GM12878 (cell line): ENCODE results near the gene DSC2. TPM values are rescaled to one million over a fixed set of nuclear protein-coding genes. Genes with fewer than 3 reads are reported as not detected.
"Not testable (repeated sequence)": the region's sequence is repeated elsewhere in the genome, so short reads cannot be mapped to it uniquely, and the experiment has no call there.

Experiments
- ATAC-seq: fragments of 200-7000 bp; cut with Tn5 transposase; 3 replicates; pipeline ENCODE4 v1.9.1; 2020; ENCODE audit warnings: mild to moderate bottlenecking, moderate library complexity
- BruUV-seq: library from RNA; stranded (reverse); fragments of 400-500 nt; replicated peaks from 2 replicates; lab custom pipeline; 2021; lab: Mats Ljungman, UMichigan
- CTCF ChIA-PET: fragments of 300-600 bp; sonication (Branson Sonifier 250); formaldehyde crosslinking; extraction: SDS; loops from one replicate; lab custom pipeline; 2021; ENCODE audit warnings: inconsistent platforms; lab: Yijun Ruan, JAX
- POLR2A ChIA-PET: fragments of 350-600 bp; formaldehyde crosslinking; extraction: SDS; loops from one replicate; lab custom pipeline; 2021; ENCODE audit warnings: inconsistent platforms; lab: Charles Lee
- RAD21 ChIA-PET: fragments of 300-600 bp; sonication (Branson Sonifier 250); formaldehyde crosslinking; loops from one replicate; lab custom pipeline; 2023; ENCODE audit warnings: antibody characterized with exemption; ENCODE audit not compliant: unreplicated experiment; lab: Charles Lee
- SMC1A ChIA-PET: fragments of 300-600 bp; sonication (Branson Sonifier 250); formaldehyde crosslinking; loops from one replicate; lab custom pipeline; 2023; ENCODE audit not compliant: unreplicated experiment, uncharacterized antibody; lab: Charles Lee
- DNase-seq: peaks from one replicate; pipeline ENCODE4 v3.0.0-alpha.2; 2011; ENCODE audit warnings: low read depth, low spot score
- FAIRE-seq: peaks from 3 replicates; lab custom pipeline; 2011; peaks lifted over from hg19 to GRCh38; lab: Jason Lieb, UNC
- H2AFZ ChIP-seq: 2 replicates; pipeline ENCODE4 v1.6.0; 2011; ENCODE audit warnings: low read depth, low read length, control low read depth; ENCODE audit not compliant: control insufficient read depth
- H3K27ac ChIP-seq: 2 replicates; pipeline ENCODE4 v1.5.1; 2011; ENCODE audit warnings: control low read depth; ENCODE audit not compliant: control insufficient read depth, insufficient read depth
- H3K27me3 ChIP-seq, 2 experiments: replicated peaks in 1 of 2; 2 replicates each; pipeline versions ENCODE4 v1.6.0 to v1.6.1; 2011; ENCODE audit warnings: low read length in 1 of 2; ENCODE audit not compliant: control insufficient read depth in 2 of 2, insufficient read depth in 2 of 2
- H3K36me3 ChIP-seq, 2 experiments: 2 replicates each; pipeline ENCODE4 v1.5.1; 2011; ENCODE audit warnings: low read length in 1 of 2; ENCODE audit not compliant: control insufficient read depth in 2 of 2, insufficient read depth in 2 of 2
- H3K4me1 ChIP-seq: 2 replicates; pipeline ENCODE4 v1.6.1; 2011; ENCODE audit warnings: mild to moderate bottlenecking, low read length, moderate library complexity, mixed read lengths; ENCODE audit not compliant: control insufficient read depth, insufficient read depth
- H3K4me2 ChIP-seq: 2 replicates; pipeline ENCODE4 v1.6.0; 2011; ENCODE audit warnings: control low read depth; ENCODE audit not compliant: control insufficient read depth, insufficient read depth
- H3K4me3 ChIP-seq: fragments of 200-600 bp; sonication (generic); 2 replicates; pipeline ENCODE4 v1.5.1; 2016
- H3K79me2 ChIP-seq: 2 replicates; pipeline ENCODE4 v1.6.0; 2011; ENCODE audit warnings: low read length; ENCODE audit not compliant: control insufficient read depth, insufficient read depth
- H3K9ac ChIP-seq: 2 replicates; pipeline ENCODE4 v1.8.0; 2011; ENCODE audit warnings: low read length, control low read depth, mixed read lengths; ENCODE audit not compliant: control insufficient read depth, insufficient read depth
- H3K9me3 ChIP-seq: replicated peaks from 3 replicates; pipeline ENCODE4 v1.5.1; 2011; ENCODE audit warnings: mild to moderate bottlenecking, low read length; ENCODE audit not compliant: control insufficient read depth, insufficient read depth
- H4K20me1 ChIP-seq: 2 replicates; pipeline ENCODE4 v1.6.0; 2011; ENCODE audit not compliant: control insufficient read depth, insufficient read depth
- ATF2 ChIP-seq: IDR thresholded peaks from 2 replicates; pipeline ENCODE4 v1.6.1; 2012; ENCODE audit warnings: low read length, inconsistent platforms
- ETV6 ChIP-seq, 2 experiments: fragments of 450-650 bp in 1 of 2; IDR thresholded peaks in 1 of 2; conservative IDR thresholded peaks in 1 of 2; 2 replicates each; pipeline ENCODE4 v1.6.1; 2014; ENCODE audit warnings: antibody characterized with exemption in 1 of 2, borderline replicate concordance in 1 of 2, low read depth in 1 of 2, mild to moderate bottlenecking in 1 of 2, moderate library complexity in 1 of 2
- HDAC6 ChIP-seq: fragments of 200-600 bp; sonication (generic); IDR thresholded peaks from one replicate; pipeline ENCODE4 v1.8.0; 2017; ENCODE audit warnings: antibody characterized with exemption; ENCODE audit not compliant: unreplicated experiment
- KDM1A ChIP-seq: fragments of 200-600 bp; sonication (generic); IDR thresholded peaks from 2 replicates; pipeline ENCODE4 v1.6.1; 2016; ENCODE audit warnings: borderline replicate concordance
- NKRF ChIP-seq: fragments of 450-650 bp; conservative IDR thresholded peaks from 2 replicates; pipeline ENCODE4 v1.6.1; 2017; ENCODE audit warnings: mild to moderate bottlenecking, moderate library complexity
- RUNX3 ChIP-seq: IDR thresholded peaks from 2 replicates; pipeline ENCODE4 v1.6.1; 2012; ENCODE audit warnings: low read length, inconsistent platforms
- TARDBP ChIP-seq: IDR thresholded peaks from 2 replicates; pipeline ENCODE4 v1.6.1; 2016; ENCODE audit warnings: borderline replicate concordance
- USF1 ChIP-seq: IDR thresholded peaks from 2 replicates; pipeline ENCODE4 v1.6.1; 2011; ENCODE audit warnings: borderline replicate concordance, low read depth, mild to moderate bottlenecking, moderate library complexity, mixed read lengths, low read length; ENCODE audit not compliant: insufficient read depth; ENCODE audit errors: extremely low read length
- ZZZ3 ChIP-seq: IDR thresholded peaks from 2 replicates; pipeline ENCODE4 v1.6.1; 2011; ENCODE audit warnings: low read depth; ENCODE audit not compliant: control insufficient read depth, insufficient read length
- WGBS: methylation state at CpG from one replicate; pipeline ENCODE4 v1.1.6; 2016; ENCODE audit warnings: low lambda C conversion rate; ENCODE audit not compliant: insufficient replicate concordance, insufficient coverage; ENCODE audit errors: missing lambda C conversion rate; 5-methylcytosine and 5-hydroxymethylcytosine counted together
- in situ Hi-C: fragments of 300-500 bp; cut with MboI; formaldehyde crosslinking; loops from 9 replicates; pipeline ENCODE4 v1.14.3; 2018; ENCODE audit warnings: mixed read lengths
- intact Hi-C: fragments of 100-400 bp; cut with micrococcal nuclease; formaldehyde crosslinking; loops from one replicate; pipeline ENCODE4 v1.14.2; 2022; ENCODE audit not compliant: unreplicated experiment
- polyA plus RNA-seq, 11 experiments: library from polyadenylated mRNA; depleted of rRNA in 4 of 11; unstranded in 6 of 11; stranded (reverse) in 5 of 11; fragments of >200 nt; fragmentation: Nextera tagmentation in 4 of 11; fragmentation: Illumina TruSeq in 1 of 11; extraction: Ambion mirVana in 4 of 11; extraction: Trizol in 1 of 11; gene quantifications; 1 replicate in 1 of 11; 2 replicates in 10 of 11; pipeline versions ENCODE4 v1.2.1 to v1.2.3, GENCODE V29; 2011 to 2016; ENCODE audit warnings: inconsistent platforms in 2 of 11, missing spikeins in 2 of 11, low read depth in 1 of 11
- total RNA-seq, 4 experiments: library from RNA; depleted of rRNA in 3 of 4; stranded (reverse); fragments of >200 nt in 3 of 4; fragmentation: Illumina TruSeq in 1 of 4; extraction: Trizol in 1 of 4; gene quantifications; 2 replicates each; pipeline versions ENCODE4 v1.2.1 to v1.2.3, GENCODE V29; 2013 to 2021

The DSC2 gene
- total and polyA plus RNA-seq, 10 of the 15 experiments (the other 5 are each of a cell fraction or from before 2014, with no cell fraction given) = 1.2 to 4.9 (median 3.0) TPM; not detected in 1

- 17% methylated on average over 3 of the region's 3 CpGs for WGBS
- no peaks in the 10 kb centered on the region for H4K20me1 ChIP-seq
- H3K9ac ChIP-seq = no peak overlapping the region
- no peak overlapping the region for H3K4me3 ChIP-seq
- H3K9me3 ChIP-seq = no peaks in the 10 kb centered on the region
- POLR2A ChIA-PET = no interaction called here
- DNase-seq (no peak), ATAC-seq (no peak), FAIRE-seq (no peak)
- TF ChIP-seq ZZZ3 (no peak), RUNX3 (peak; percentile 26; the same call in 1 of the 2 replicates), ETV6 (conservative IDR thresholded peaks at IDR 0.05 in 1 of 2, IDR thresholded peaks at IDR 0.05 in 1 of 2; ENCODE audit: borderline replicate concordance in 1 of 2, low read depth in 1 of 2) (no peak), KDM1A (no peak), HDAC6 (no peak), NKRF (no peak), USF1 (no peak), TARDBP (no peak), ATF2 (no peak)
- no TSS peak for BruUV-seq
- no peaks in the 10 kb centered on the region for H3K4me1 ChIP-seq
- SMC1A ChIA-PET = no interaction called here
- intact Hi-C loops (no loop called here), in situ Hi-C loops (no loop called here)
- RAD21 ChIA-PET = no interaction called here
- no peak overlapping the region for H3K27ac ChIP-seq
- CTCF ChIA-PET = no interaction called here
- no peaks in the 10 kb centered on the region for H3K36me3 ChIP-seq
- H2AFZ ChIP-seq = no peak overlapping the region
- no peaks in the 10 kb centered on the region for H3K79me2 ChIP-seq
- H3K27me3 ChIP-seq = no peaks in the 10 kb centered on the region; a peak in 1 of 4 replicates
- no peak overlapping the region for H3K4me2 ChIP-seq
These were observed 86.3 kb downstream of the DSC2 start for GRCh38 chr18:31015715-31016434.

- H3K27me3 ChIP-seq, H4K20me1 ChIP-seq, H3K36me3 ChIP-seq, H3K79me2 ChIP-seq, H3K4me3 ChIP-seq, H3K9ac ChIP-seq, H3K9me3 ChIP-seq, DNase-seq, H3K4me1 ChIP-seq, H2AFZ ChIP-seq, CTCF ChIA-PET, POLR2A ChIA-PET, ATAC-seq, in situ Hi-C loops, H3K4me2 ChIP-seq, H3K27ac ChIP-seq, BruUV-seq, intact Hi-C loops, FAIRE-seq: not testable (repeated sequence)
- 37% methylated on average over 7 of the region's 7 CpGs for WGBS
- ChIA-PET RAD21 (interaction anchor here (2.0 kb wide), 1 partner anchor 1137 kb away, joined by 4 read pairs; no protein-coding TSS in a partner anchor), SMC1A (interaction anchor here (1.0 kb wide), 2 partner anchors 11 to 12 kb away, joined by 3 read pairs; no protein-coding TSS in a partner anchor)
These were observed 90.8 kb downstream of the DSC2 start for GRCh38 chr18:31011455-31011854.
